OCI-LY7 (cell line): ENCODE measurements around the gene GPN3.
"Not testable (repeated sequence)": the region's sequence is repeated elsewhere in the genome, so short reads cannot be mapped to it uniquely, and the experiment has no call there.

Experiments
- EZH2phosphoT487 ChIP-seq: fragments of 200-600 bp; sonication (generic); IDR thresholded peaks from 2 replicates; pipeline ENCODE4 v1.6.1; 2018; ENCODE audit warnings: low read depth, borderline replicate concordance, mild to moderate bottlenecking, mixed run types, antibody characterized with exemption, low read length, moderate library complexity, mixed read lengths
- TF ChIP-seq, protein P1 (sequence below): fragments of 200-600 bp; sonication (generic); conservative IDR thresholded peaks from 2 replicates; pipeline ENCODE4 v1.5.1; 2014; ENCODE audit warnings: mild to moderate bottlenecking, antibody characterized with exemption, low read length, moderate library complexity, mixed read lengths

DNA sequence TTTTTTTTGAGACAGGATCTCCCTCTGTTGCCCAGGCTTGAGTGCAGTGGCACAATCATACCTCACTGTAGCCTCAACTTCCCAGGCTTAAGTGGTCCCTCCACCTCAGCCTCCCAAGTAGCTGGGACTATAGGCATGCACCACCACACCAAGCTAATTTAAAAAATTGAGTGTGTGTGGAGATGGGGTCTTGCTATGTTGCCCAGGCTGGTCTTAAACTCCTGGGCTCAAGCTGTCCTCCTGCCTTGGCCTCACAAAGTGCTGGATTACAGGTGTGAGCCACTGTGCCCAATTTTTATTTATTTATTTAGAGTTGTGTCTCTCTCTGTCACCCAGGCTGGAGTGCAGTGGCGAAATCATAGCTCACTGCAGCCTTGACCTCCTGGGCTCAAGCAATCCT, 47.4 kb downstream of the GPN3 start:
- TF ChIP-seq, protein P1, sequence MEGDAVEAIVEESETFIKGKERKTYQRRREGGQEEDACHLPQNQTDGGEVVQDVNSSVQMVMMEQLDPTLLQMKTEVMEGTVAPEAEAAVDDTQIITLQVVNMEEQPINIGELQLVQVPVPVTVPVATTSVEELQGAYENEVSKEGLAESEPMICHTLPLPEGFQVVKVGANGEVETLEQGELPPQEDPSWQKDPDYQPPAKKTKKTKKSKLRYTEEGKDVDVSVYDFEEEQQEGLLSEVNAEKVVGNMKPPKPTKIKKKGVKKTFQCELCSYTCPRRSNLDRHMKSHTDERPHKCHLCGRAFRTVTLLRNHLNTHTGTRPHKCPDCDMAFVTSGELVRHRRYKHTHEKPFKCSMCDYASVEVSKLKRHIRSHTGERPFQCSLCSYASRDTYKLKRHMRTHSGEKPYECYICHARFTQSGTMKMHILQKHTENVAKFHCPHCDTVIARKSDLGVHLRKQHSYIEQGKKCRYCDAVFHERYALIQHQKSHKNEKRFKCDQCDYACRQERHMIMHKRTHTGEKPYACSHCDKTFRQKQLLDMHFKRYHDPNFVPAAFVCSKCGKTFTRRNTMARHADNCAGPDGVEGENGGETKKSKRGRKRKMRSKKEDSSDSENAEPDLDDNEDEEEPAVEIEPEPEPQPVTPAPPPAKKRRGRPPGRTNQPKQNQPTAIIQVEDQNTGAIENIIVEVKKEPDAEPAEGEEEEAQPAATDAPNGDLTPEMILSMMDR: not testable (repeated sequence)
- not testable (repeated sequence) for TF ChIP-seq EZH2phosphoT487
